GM18526 (cell line): ENCODE measurements around the gene MSH3.

Experiments used
- POLR2A ChIP-seq: IDR thresholded peaks from 3 replicates; pipeline ENCODE4 v1.6.1; 2011; ENCODE audit not compliant: insufficient read length; ENCODE audit errors: extremely low read depth

MSH3 gene

GRCh38 chr5:80644900-80645299 lies 9.6 kb upstream of the MSH3 start:
- no peak for TF ChIP-seq POLR2A

- TF ChIP-seq POLR2A, result no peak
Measured at GRCh38 chr5:80646926-80647325, 7.5 kb upstream of the MSH3 start.

- TF ChIP-seq POLR2A, result no peak
Measured at GRCh38 chr5:80653502-80653901, 950 bp upstream of the MSH3 start.

GRCh38 chr5:80654054-80654390 lies 430 bp upstream of the MSH3 start:
- no peak for TF ChIP-seq POLR2A

- TF ChIP-seq POLR2A, result no peak
Measured at GRCh38 chr5:80655231-80655774, 851 bp downstream of the MSH3 start.

- TF ChIP-seq POLR2A, result no peak
Measured at GRCh38 chr5:80656425-80656824, 2.0 kb downstream of the MSH3 start.

- TF ChIP-seq POLR2A, result no peak
Measured at GRCh38 chr5:80659106-80659505, 4.7 kb downstream of the MSH3 start.

GRCh38 chr5:80662108-80662507 lies 7.7 kb downstream of the MSH3 start:
- TF ChIP-seq POLR2A, result no peak

- TF ChIP-seq POLR2A, result no peak
Measured at GRCh38 chr5:80665057-80665456, 10.6 kb downstream of the MSH3 start.

- no peak for TF ChIP-seq POLR2A
Measured at GRCh38 chr5:80667384-80667783, 12.9 kb downstream of the MSH3 start.

GRCh38 chr5:80668016-80668969 lies 13.8 kb downstream of the MSH3 start:
- no peak for TF ChIP-seq POLR2A

GRCh38 chr5:80672140-80672736 lies 17.8 kb downstream of the MSH3 start:
- TF ChIP-seq POLR2A, result no peak

- TF ChIP-seq POLR2A, result no peak
Measured at GRCh38 chr5:80676706-80677105, 22.3 kb downstream of the MSH3 start.

GRCh38 chr5:80686757-80687156 lies 32.3 kb downstream of the MSH3 start:
- TF ChIP-seq POLR2A, result no peak

- no peak for TF ChIP-seq POLR2A
Measured at GRCh38 chr5:80688648-80689420, 34.4 kb downstream of the MSH3 start.

- no peak for TF ChIP-seq POLR2A
Measured at GRCh38 chr5:80689627-80690026, 35.2 kb downstream of the MSH3 start.

GRCh38 chr5:80695666-80696065 lies 41.2 kb downstream of the MSH3 start:
- no peak for TF ChIP-seq POLR2A
